H1 (cell line): ENCODE data around the gene RCC1. TPM values are rescaled to one million over a fixed set of nuclear protein-coding genes. Genes with fewer than 3 reads are reported as not detected.

Source experiments
- CTBP2 ChIP-seq: IDR thresholded peaks from 2 replicates; pipeline ENCODE4 v1.7.0; 2011; ENCODE audit warnings: borderline replicate concordance, mild to moderate bottlenecking, moderate library complexity, mixed read lengths, low read length; ENCODE audit not compliant: insufficient read depth, insufficient read length
- polyA plus RNA-seq, 7 experiments: library from polyadenylated mRNA; depleted of rRNA in 3 of 7; stranded (reverse) in 5 of 7; unstranded in 2 of 7; fragments of >200 nt in 5 of 7; fragments of 200-250 nt in 2 of 7; gene quantifications; 1 replicate in 5 of 7; 2 replicates in 1 of 7; 4 replicates in 1 of 7; pipeline versions ENCODE4 v1.2.1 to v1.2.3, GENCODE V29; 2011 to 2013; ENCODE audit warnings: missing spikeins in 2 of 7, mixed read lengths in 2 of 7
- total RNA-seq: library from RNA; stranded (reverse); fragmentation: NEBNext Ultra II Directional; extraction: Animal tissue kit (Norgen Biotek cat#: 25700); gene quantifications from 2 replicates; pipeline ENCODE4 v1.2.1, GENCODE V29; 2021

Gene RCC1
- total and polyA plus RNA-seq, 2 of the 8 experiments (the other 6 are each of a cell fraction or from before 2014, with no cell fraction given) = 48.5 to 98.4 TPM

DNA sequence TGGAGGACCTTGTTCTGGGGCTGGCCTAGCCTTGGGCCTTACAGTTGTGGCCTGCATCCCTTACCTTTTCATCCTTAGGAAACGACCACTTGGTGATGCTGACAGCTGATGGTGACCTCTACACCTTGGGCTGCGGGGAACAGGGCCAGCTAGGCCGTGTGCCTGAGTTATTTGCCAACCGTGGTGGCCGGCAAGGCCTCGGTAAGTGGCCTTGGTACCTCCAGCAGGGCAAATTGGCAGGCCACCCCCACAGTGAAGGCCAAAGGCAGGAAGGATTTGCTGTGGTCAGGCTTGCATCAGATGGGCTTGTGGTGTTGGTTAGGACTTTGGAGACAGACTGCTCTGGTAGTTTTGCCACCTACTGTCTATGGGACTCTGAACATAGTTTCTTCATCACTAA lies 29.3 kb downstream of the RCC1 start (continued):
- no peak for TF ChIP-seq CTBP2
